K562 (cell line): ENCODE data around the gene ABCC9. TPM values are rescaled to one million over a fixed set of nuclear protein-coding genes. Genes with fewer than 3 reads are reported as not detected.

ENCODE experiments used
- ATAC-seq: fragments of 200-7000 bp; cut with Tn5 transposase; 3 replicates; pipeline ENCODE4 v1.9.1; 2020; ENCODE audit warnings: moderate library complexity
- BruUV-seq: library from RNA; stranded (reverse); fragments of 400-500 nt; replicated peaks from 2 replicates; lab custom pipeline; 2021; lab: Mats Ljungman, UMichigan
- CTCF ChIA-PET: fragments of 300-600 bp; formaldehyde crosslinking; extraction: SDS; loops from one replicate; lab custom pipeline; 2021; ENCODE audit warnings: low intra/inter-chr PET ratio; lab: Yijun Ruan, JAX
- POLR2A ChIA-PET: fragments of 300-600, 350-650 bp; sonication (Branson Sonifier 250); formaldehyde crosslinking; extraction: SDS; loops from one replicate; lab custom pipeline; 2021; ENCODE audit warnings: antibody characterized with exemption, inconsistent platforms; lab: Yijun Ruan, JAX
- DNase-seq, 4 experiments: peaks; one replicate each; pipeline versions ENCODE4 v3.0.0 to v3.0.0-alpha.2; 2011 to 2018; ENCODE audit warnings: low spot score in 3 of 4, mixed read lengths in 3 of 4; ENCODE audit errors: extremely low read depth in 1 of 4
- FAIRE-seq: peaks from 2 replicates; lab custom pipeline; 2011; peaks lifted over from hg19 to GRCh38; lab: Jason Lieb, UNC
- H2AFZ ChIP-seq: 2 replicates; pipeline ENCODE4 v1.6.0; 2011; ENCODE audit warnings: low read depth, low read length, control low read depth, inconsistent platforms
- H3K27ac ChIP-seq: fragments of 200-600 bp; 3 replicates; pipeline ENCODE4 v1.8.0; 2011; ENCODE audit warnings: low read depth, mild to moderate bottlenecking, control low read depth, inconsistent platforms, low read length, moderate library complexity, mixed read lengths; ENCODE audit errors: extremely low read depth
- H3K27me3 ChIP-seq, 2 experiments: fragments of 300-600 bp in 1 of 2; 2 replicates in 1 of 2; 3 replicates in 1 of 2; pipeline versions ENCODE4 v1.6.0 to v1.8.0; 2011; ENCODE audit warnings: inconsistent platforms in 2 of 2, low read length in 2 of 2, mild to moderate bottlenecking in 1 of 2, mixed read lengths in 1 of 2, moderate library complexity in 1 of 2; ENCODE audit not compliant: control insufficient read depth in 2 of 2, insufficient read depth in 2 of 2
- H3K36me3 ChIP-seq: fragments of 300-600 bp; 3 replicates; pipeline ENCODE4 v1.8.0; 2011; ENCODE audit warnings: mild to moderate bottlenecking, low read length, inconsistent platforms; ENCODE audit not compliant: control insufficient read depth, insufficient read depth
- H3K4me1 ChIP-seq, 2 experiments: fragments of 200-600 bp in 1 of 2; replicated peaks in 1 of 2; 2 replicates in 1 of 2; 3 replicates in 1 of 2; pipeline versions ENCODE4 v1.5.1 to v1.8.0; 2011; ENCODE audit warnings: inconsistent platforms in 2 of 2, low read length in 2 of 2, mild to moderate bottlenecking in 1 of 2, mixed read lengths in 1 of 2, moderate library complexity in 1 of 2; ENCODE audit not compliant: control insufficient read depth in 2 of 2, insufficient read depth in 2 of 2
- H3K4me2 ChIP-seq: 2 replicates; pipeline ENCODE4 v1.6.1; 2011; ENCODE audit warnings: low read length, control low read depth, inconsistent platforms, mixed read lengths; ENCODE audit not compliant: insufficient read depth
- H3K4me3 ChIP-seq: fragments of 200-600 bp; sonication (generic), shearing (Covaris generic); 2 replicates; pipeline ENCODE4 v1.5.1; 2016; ENCODE audit warnings: control low read depth, inconsistent platforms
- H3K79me2 ChIP-seq: fragments of 200-600 bp; 3 replicates; pipeline ENCODE4 v1.8.0; 2011; ENCODE audit warnings: low read length, inconsistent platforms; ENCODE audit not compliant: control insufficient read depth, insufficient read depth
- H3K9ac ChIP-seq, 2 experiments: 2 replicates each; pipeline versions ENCODE4 v1.6.0 to v1.6.1; 2011; ENCODE audit warnings: low read depth in 2 of 2, low read length in 2 of 2, control low read depth in 1 of 2, inconsistent platforms in 1 of 2, mild to moderate bottlenecking in 1 of 2, mixed read lengths in 1 of 2; ENCODE audit not compliant: insufficient read depth in 1 of 2
- H3K9me1 ChIP-seq: one replicate; pipeline ENCODE4 v1.6.0; 2011; ENCODE audit warnings: inconsistent platforms, mild to moderate bottlenecking, low read length, moderate library complexity; ENCODE audit not compliant: control insufficient read depth, insufficient read depth
- H3K9me3 ChIP-seq: replicated peaks from 2 replicates; pipeline ENCODE4 v1.5.1; 2011; ENCODE audit warnings: low read depth, low read length, inconsistent platforms; ENCODE audit not compliant: control insufficient read depth, insufficient read depth
- H4K20me1 ChIP-seq: replicated peaks from 2 replicates; pipeline ENCODE4 v1.6.1; 2011; ENCODE audit warnings: low read length, inconsistent platforms, mixed read lengths; ENCODE audit not compliant: control insufficient read depth, insufficient read depth
- BRD4 ChIP-seq: fragments of 200-600 bp; sonication (generic); IDR thresholded peaks from 2 replicates; pipeline ENCODE4 v1.6.1; 2017; ENCODE audit warnings: inconsistent platforms
- CBX1 ChIP-seq: sonication (generic); IDR thresholded peaks from 2 replicates; pipeline ENCODE4 v1.6.1; 2016; ENCODE audit warnings: antibody characterized with exemption, low read depth, mild to moderate bottlenecking
- NFE2L1 ChIP-seq: fragments of 450-650 bp; IDR thresholded peaks from 2 replicates; pipeline ENCODE4 v1.6.1; 2016; ENCODE audit warnings: missing genetic modification characterization, low read depth, mild to moderate bottlenecking, missing compliant biosample characterization, moderate library complexity, borderline replicate concordance
- NONO ChIP-seq, 2 experiments: fragments of 200-400 bp in 1 of 2; fragments of 450-650 bp in 1 of 2; formaldehyde crosslinking in 1 of 2; IDR thresholded peaks; 2 replicates each; pipeline ENCODE4 v1.6.1; 2017; ENCODE audit warnings: low read depth in 2 of 2, mild to moderate bottlenecking in 2 of 2, moderate library complexity in 2 of 2, low read length in 1 of 2
- PHF8 ChIP-seq: fragments of 200-600 bp; sonication (generic); IDR thresholded peaks from 2 replicates; pipeline ENCODE4 v1.6.1; 2012; ENCODE audit warnings: mixed run types, mild to moderate bottlenecking, inconsistent platforms, low read length, moderate library complexity, borderline replicate concordance
- POLR2AphosphoS2 ChIP-seq: IDR thresholded peaks from 2 replicates; pipeline ENCODE4 v1.6.1; 2012; ENCODE audit warnings: low read length, improper control_type of control experiment
- POLR2AphosphoS5 ChIP-seq: IDR thresholded peaks from 2 replicates; pipeline ENCODE4 v1.6.1; 2011; ENCODE audit warnings: mild to moderate bottlenecking, low read depth, low read length, moderate library complexity; ENCODE audit not compliant: control insufficient read depth, insufficient read depth
- SOX6 ChIP-seq: fragments of 450-650 bp; IDR thresholded peaks from 2 replicates; pipeline ENCODE4 v1.6.1; 2014; ENCODE audit warnings: mild to moderate bottlenecking
- TGIF2 ChIP-seq: sonication (generic); formaldehyde crosslinking; IDR thresholded peaks from 2 replicates; pipeline ENCODE4 v1.8.1; 2022; ENCODE audit warnings: mild to moderate bottlenecking, missing genetic modification reagents, moderate library complexity
- ZNF12 ChIP-seq: sonication (generic); formaldehyde crosslinking; IDR thresholded peaks from 2 replicates; pipeline ENCODE4 v1.4.0; 2020; ENCODE audit warnings: mild to moderate bottlenecking, missing genetic modification reagents
- ZNF354B ChIP-seq: fragments of 250-450 bp; sonication (Bioruptor Pico); IDR thresholded peaks from 2 replicates; pipeline ENCODE4 v1.4.0; 2020
- ZNF764 ChIP-seq: fragments of 250-450 bp; sonication (Bioruptor Pico); IDR thresholded peaks from 2 replicates; pipeline ENCODE4 v1.4.0; 2020; ENCODE audit warnings: low read depth, mild to moderate bottlenecking, moderate library complexity
- ZSCAN29 ChIP-seq: fragments of 450-650 bp; IDR thresholded peaks from 2 replicates; pipeline ENCODE4 v1.6.1; 2017
- WGBS: fragments of 100-300 bp; shearing (Covaris generic); methylation state at CpG from one replicate; pipeline ENCODE4 v1.1.6; 2016; ENCODE audit warnings: low coverage, mixed read lengths; ENCODE audit not compliant: insufficient coverage; ENCODE audit errors: missing lambda C conversion rate; 5-methylcytosine and 5-hydroxymethylcytosine counted together
- in situ Hi-C: fragments of 300-500 bp; cut with MboI; formaldehyde crosslinking; loops from 4 replicates; pipeline ENCODE4 v1.15.0; 2018; ENCODE audit warnings: inconsistent platforms, mixed read lengths
- intact Hi-C: fragments of 100-400 bp; cut with micrococcal nuclease; formaldehyde crosslinking; loops from 2 replicates; pipeline ENCODE4 v1.14.2; 2022
- polyA plus RNA-seq, 8 experiments: library from polyadenylated mRNA; depleted of rRNA in 4 of 8; stranded (reverse) in 5 of 8; unstranded in 3 of 8; fragments of >200 nt; fragmentation: Nextera tagmentation in 2 of 8; fragmentation: Illumina TruSeq in 1 of 8; extraction: Ambion mirVana in 2 of 8; extraction: Trizol in 1 of 8; gene quantifications; 2 replicates each; pipeline versions ENCODE4 v1.2.1 to v1.2.3, GENCODE V29; 2011 to 2014; ENCODE audit warnings: inconsistent platforms in 1 of 8, missing spikeins in 1 of 8
- total RNA-seq, 7 experiments: library from RNA; depleted of rRNA in 6 of 7; stranded (reverse); fragments of >200 nt in 6 of 7; fragmentation: Illumina TruSeq in 2 of 7; extraction: Trizol in 2 of 7; gene quantifications; 2 replicates each; pipeline versions ENCODE4 v1.2.1 to v1.2.3, GENCODE V29; 2011 to 2021; ENCODE audit warnings: low replicate concordance in 1 of 7
- TF ChIP-seq, protein P1 (sequence below): fragments of 250-450 bp; sonication (Bioruptor Pico); IDR thresholded peaks from 2 replicates; pipeline ENCODE4 v1.4.0; 2020
- TF ChIP-seq, protein P2 (sequence below): fragments of 450-650 bp; formaldehyde crosslinking; conservative IDR thresholded peaks from 2 replicates; pipeline ENCODE4 v1.4.0; 2022; ENCODE audit warnings: mild to moderate bottlenecking, missing genetic modification characterization
- TF ChIP-seq, protein P3 (sequence below): sonication (generic); formaldehyde crosslinking; IDR thresholded peaks from 2 replicates; pipeline ENCODE4 v1.4.0; 2020; ENCODE audit warnings: mild to moderate bottlenecking, missing genetic modification reagents
- TF ChIP-seq, protein P4 (sequence below): fragments of 150-350 bp; conservative IDR thresholded peaks from 2 replicates; pipeline ENCODE4 v1.6.1; 2014; ENCODE audit warnings: low read length

ABCC9 gene
- total and polyA plus RNA-seq, 9 of the 15 experiments (the other 6 are each of a cell fraction or from before 2014, with no cell fraction given): 0.05 to 0.40 (median 0.18) TPM

DNA sequence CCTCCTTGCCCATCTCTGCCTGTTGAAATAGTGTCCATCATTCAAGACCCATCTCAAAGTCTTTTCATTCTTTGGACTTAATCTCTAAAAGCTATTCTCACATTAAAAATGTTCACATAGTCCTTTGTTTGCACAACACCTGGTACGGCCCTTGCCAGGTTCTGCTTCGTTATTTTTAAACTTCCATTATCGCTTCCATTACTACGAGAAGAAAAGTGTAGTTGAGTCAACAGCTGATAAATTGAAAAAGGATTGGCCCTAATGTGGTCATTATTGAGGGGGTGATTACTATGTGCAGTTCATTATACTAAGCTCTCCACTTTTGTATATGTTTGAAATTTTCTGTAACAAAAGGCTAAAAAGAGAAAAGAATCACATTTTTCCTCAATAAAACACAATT, 184.5 kb downstream of the ABCC9 start:
- no peak overlapping the region for H2AFZ ChIP-seq
- H3K9me3 ChIP-seq: no peaks in the 10 kb centered on the region
- H3K27ac ChIP-seq: no peak overlapping the region
- FAIRE-seq: no peak
- H3K4me3 ChIP-seq: no peak overlapping the region
- no peak overlapping the region for H3K4me2 ChIP-seq
- no peaks in the 10 kb centered on the region for H3K9me1 ChIP-seq
- no peaks in the 10 kb centered on the region for H3K79me2 ChIP-seq
- in situ Hi-C loops: no loop called here
- no peak for DNase-seq
- WGBS: 20% methylated on average over 2 of the region's 4 CpGs
- ChIA-PET CTCF (no interaction called here), POLR2A (no interaction called here)
- ATAC-seq: no peak
- H3K9ac ChIP-seq: no peak overlapping the region
- no TSS peak for BruUV-seq
- H3K4me1 ChIP-seq: no peaks in the 10 kb centered on the region; a peak in 1 of 5 replicates
- H3K27me3 ChIP-seq: no peaks in the 10 kb centered on the region
- intact Hi-C loops: no loop called here
- H4K20me1 ChIP-seq: no peaks in the 10 kb centered on the region
- H3K36me3 ChIP-seq: no peaks in the 10 kb centered on the region
- TF ChIP-seq CBX1 (no peak), ZNF12 (CRISPR knock-in tag) (no peak), NONO (IDR thresholded peaks at IDR 0.05; ENCODE audit: low read depth in 2 of 2, low read length in 1 of 2) (no peak), SOX6 (no peak), TGIF2 (CRISPR knock-in tag) (no peak), BRD4 (no peak), ZNF764 (CRISPR knock-in tag) (no peak), PHF8 (no peak), POLR2AphosphoS2 (no peak), NFE2L1 (no peak), ZNF354B (CRISPR knock-in tag) (no peak), POLR2AphosphoS5 (no peak), ZSCAN29 (no peak)
- TF ChIP-seq, protein P1, sequence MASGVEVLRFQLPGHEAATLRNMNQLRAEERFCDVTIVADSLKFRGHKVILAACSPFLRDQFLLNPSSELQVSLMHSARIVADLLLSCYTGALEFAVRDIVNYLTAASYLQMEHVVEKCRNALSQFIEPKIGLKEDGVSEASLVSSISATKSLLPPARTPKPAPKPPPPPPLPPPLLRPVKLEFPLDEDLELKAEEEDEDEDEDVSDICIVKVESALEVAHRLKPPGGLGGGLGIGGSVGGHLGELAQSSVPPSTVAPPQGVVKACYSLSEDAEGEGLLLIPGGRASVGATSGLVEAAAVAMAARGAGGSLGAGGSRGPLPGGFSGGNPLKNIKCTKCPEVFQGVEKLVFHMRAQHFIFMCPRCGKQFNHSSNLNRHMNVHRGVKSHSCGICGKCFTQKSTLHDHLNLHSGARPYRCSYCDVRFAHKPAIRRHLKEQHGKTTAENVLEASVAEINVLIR: no peak
- TF ChIP-seq, protein P2, sequence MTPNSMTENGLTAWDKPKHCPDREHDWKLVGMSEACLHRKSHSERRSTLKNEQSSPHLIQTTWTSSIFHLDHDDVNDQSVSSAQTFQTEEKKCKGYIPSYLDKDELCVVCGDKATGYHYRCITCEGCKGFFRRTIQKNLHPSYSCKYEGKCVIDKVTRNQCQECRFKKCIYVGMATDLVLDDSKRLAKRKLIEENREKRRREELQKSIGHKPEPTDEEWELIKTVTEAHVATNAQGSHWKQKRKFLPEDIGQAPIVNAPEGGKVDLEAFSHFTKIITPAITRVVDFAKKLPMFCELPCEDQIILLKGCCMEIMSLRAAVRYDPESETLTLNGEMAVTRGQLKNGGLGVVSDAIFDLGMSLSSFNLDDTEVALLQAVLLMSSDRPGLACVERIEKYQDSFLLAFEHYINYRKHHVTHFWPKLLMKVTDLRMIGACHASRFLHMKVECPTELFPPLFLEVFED (CRISPR knock-in tag): no peak
- TF ChIP-seq, protein P3, sequence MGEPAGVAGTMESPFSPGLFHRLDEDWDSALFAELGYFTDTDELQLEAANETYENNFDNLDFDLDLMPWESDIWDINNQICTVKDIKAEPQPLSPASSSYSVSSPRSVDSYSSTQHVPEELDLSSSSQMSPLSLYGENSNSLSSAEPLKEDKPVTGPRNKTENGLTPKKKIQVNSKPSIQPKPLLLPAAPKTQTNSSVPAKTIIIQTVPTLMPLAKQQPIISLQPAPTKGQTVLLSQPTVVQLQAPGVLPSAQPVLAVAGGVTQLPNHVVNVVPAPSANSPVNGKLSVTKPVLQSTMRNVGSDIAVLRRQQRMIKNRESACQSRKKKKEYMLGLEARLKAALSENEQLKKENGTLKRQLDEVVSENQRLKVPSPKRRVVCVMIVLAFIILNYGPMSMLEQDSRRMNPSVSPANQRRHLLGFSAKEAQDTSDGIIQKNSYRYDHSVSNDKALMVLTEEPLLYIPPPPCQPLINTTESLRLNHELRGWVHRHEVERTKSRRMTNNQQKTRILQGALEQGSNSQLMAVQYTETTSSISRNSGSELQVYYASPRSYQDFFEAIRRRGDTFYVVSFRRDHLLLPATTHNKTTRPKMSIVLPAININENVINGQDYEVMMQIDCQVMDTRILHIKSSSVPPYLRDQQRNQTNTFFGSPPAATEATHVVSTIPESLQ (CRISPR knock-in tag): no peak
- TF ChIP-seq, protein P4, sequence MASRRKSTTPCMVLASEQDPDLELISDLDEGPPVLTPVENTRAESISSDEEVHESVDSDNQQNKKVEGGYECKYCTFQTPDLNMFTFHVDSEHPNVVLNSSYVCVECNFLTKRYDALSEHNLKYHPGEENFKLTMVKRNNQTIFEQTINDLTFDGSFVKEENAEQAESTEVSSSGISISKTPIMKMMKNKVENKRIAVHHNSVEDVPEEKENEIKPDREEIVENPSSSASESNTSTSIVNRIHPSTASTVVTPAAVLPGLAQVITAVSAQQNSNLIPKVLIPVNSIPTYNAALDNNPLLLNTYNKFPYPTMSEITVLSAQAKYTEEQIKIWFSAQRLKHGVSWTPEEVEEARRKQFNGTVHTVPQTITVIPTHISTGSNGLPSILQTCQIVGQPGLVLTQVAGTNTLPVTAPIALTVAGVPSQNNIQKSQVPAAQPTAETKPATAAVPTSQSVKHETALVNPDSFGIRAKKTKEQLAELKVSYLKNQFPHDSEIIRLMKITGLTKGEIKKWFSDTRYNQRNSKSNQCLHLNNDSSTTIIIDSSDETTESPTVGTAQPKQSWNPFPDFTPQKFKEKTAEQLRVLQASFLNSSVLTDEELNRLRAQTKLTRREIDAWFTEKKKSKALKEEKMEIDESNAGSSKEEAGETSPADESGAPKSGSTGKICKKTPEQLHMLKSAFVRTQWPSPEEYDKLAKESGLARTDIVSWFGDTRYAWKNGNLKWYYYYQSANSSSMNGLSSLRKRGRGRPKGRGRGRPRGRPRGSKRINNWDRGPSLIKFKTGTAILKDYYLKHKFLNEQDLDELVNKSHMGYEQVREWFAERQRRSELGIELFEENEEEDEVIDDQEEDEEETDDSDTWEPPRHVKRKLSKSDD: no peak
